ENCODE data around the gene RFT1. TPM values are rescaled to one million over a fixed set of nuclear protein-coding genes. Genes with fewer than 3 reads are reported as not detected.

Gene RFT1
- total RNA-seq, 1 experiment from 2014 or later: 26.3 TPM

DNA sequence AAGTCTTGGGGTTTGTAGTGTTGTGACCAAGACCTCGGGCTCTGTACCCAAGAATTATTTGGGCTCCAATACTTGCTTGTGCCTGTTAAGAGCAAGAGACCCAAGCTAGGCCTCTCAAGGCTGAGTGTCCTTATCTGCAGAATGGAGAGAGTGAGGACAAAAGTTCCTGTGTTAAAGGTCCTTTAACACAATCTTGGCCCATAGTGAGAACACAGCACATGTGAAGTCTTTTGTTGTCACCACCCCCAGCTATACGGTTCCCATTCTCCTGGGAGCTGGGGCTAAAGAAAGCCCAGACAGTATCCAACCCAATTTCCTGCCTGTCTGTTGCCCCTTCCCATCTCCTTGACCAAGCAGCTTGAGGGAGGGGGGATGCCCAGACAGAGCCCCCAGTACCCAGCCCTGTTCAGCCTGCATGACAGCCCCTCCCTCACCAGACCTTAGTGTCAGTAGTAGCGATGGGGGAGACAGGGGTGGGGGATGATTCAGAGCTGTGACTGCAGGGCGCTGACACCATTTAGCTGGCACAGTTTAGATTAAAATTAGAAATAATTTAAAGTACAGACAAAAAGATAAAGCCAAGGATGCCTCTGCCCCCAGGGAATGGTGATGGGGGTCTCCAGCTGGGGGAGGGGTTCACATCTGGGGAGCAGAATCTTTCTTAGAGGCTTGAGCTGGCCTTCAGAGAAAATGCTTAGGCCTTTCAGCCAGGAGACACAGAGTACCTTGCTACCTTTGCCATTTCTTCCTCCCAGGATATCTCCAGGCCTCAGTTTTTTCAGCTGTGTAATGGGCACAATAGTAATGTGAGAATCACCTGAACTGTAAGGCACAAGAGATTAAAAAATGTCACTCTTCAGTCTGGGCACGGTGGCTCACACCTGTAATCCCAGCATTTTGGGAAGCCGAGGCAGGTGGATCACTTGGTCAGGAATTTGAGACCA is 33.5 kb upstream of the RFT1 start (continued):
- TF ChIP-seq, protein P1, sequence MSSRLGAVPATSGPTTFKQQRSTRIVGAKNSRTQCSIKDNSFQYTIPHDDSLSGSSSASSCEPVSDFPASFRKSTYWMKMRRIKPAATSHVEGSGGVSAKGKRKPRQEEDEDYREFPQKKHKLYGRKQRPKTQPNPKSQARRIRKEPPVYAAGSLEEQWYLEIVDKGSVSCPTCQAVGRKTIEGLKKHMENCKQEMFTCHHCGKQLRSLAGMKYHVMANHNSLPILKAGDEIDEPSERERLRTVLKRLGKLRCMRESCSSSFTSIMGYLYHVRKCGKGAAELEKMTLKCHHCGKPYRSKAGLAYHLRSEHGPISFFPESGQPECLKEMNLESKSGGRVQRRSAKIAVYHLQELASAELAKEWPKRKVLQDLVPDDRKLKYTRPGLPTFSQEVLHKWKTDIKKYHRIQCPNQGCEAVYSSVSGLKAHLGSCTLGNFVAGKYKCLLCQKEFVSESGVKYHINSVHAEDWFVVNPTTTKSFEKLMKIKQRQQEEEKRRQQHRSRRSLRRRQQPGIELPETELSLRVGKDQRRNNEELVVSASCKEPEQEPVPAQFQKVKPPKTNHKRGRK (CRISPR knock-in tag; IDR thresholded peaks at IDR 0.05; ENCODE audit: borderline replicate concordance): no peak

DNA sequence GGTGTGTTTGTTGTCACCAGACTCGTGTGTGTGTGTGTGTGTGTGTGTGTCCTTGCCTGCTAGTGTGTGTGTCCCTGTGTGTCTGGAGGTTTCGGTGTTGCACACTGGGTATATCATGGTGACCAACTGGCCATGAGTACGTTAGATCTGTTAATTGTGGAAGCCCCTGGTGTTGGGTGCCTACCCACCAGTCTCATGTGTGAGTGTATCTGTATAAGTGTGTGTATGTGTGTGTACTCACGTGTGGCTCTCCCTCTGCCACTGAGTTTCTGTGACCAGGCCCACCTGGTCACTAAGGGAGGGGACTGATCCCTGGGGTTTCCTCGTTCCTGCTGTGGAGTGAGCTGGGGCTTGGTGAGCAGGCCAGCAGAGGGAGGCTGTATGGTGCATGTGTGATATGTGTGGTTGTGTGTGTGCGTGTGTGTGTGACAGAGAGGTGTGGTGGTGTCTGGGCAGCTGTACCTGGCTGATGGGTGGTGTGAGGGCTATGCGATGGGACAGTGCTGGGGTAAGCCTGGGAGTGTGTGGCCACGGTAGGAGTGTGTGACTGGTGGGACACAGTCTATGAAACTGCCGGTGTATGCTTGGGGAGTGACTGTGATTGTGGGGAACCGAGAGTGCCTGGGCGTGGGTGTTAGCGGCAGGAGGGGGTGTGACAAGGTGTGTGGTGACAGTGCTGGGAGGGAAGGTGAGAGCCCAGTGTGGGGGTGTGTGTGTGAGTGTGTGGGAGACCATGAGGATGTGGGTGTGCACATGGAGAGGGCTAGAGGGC is 32.6 kb upstream of the RFT1 start:
- Mint-ChIP-seq H3K4me3 (peak overlapping the region; percentile 76), H3K9me3 (no peaks in the 10 kb centered on the region), H3K36me3 (no peaks in the 10 kb centered on the region), H3K27ac (peak overlapping the region; percentile 50), H3K4me1 (peaks cover 36% of the 10 kb centered on the region), H3K27me3 (ENCODE audit: low read depth) (peaks cover 15% of the 10 kb centered on the region)
- TF ChIP-seq ESRRA (CRISPR knock-in tag; IDR thresholded peaks at IDR 0.05; ENCODE audit: borderline replicate concordance): no peak
- TF ChIP-seq CREM (CRISPR knock-in tag; IDR thresholded peaks at IDR 0.05): no peak
- no peak for TF ChIP-seq ZNF396 (CRISPR knock-in tag; IDR thresholded peaks at IDR 0.05; ENCODE audit: borderline replicate concordance)
- no peak for TF ChIP-seq GABPB1 (CRISPR knock-in tag; IDR thresholded peaks at IDR 0.05)
- no peak for TF ChIP-seq TEAD1 (CRISPR knock-in tag; IDR thresholded peaks at IDR 0.05)
- TF ChIP-seq ZNF317 (CRISPR knock-in tag; IDR thresholded peaks at IDR 0.05; ENCODE audit: borderline replicate concordance, low read depth): no peak
- TF ChIP-seq NR2C2 (CRISPR knock-in tag; IDR thresholded peaks at IDR 0.05): no peak
- TF ChIP-seq ZNF263 (CRISPR knock-in tag; IDR thresholded peaks at IDR 0.05; ENCODE audit: low read depth): no peak
- ChIA-PET CTCF (interaction anchor here (1.0 to 3.9 kb wide), 3 partner anchors 23 to 53 kb away, joined by 3 to 17 read pairs (median 9); no protein-coding TSS in a partner anchor), POLR2A (no interaction called here)
- no peak for ATAC-seq
- no peak for DNase-seq (ENCODE audit: low spot score)

DNA sequence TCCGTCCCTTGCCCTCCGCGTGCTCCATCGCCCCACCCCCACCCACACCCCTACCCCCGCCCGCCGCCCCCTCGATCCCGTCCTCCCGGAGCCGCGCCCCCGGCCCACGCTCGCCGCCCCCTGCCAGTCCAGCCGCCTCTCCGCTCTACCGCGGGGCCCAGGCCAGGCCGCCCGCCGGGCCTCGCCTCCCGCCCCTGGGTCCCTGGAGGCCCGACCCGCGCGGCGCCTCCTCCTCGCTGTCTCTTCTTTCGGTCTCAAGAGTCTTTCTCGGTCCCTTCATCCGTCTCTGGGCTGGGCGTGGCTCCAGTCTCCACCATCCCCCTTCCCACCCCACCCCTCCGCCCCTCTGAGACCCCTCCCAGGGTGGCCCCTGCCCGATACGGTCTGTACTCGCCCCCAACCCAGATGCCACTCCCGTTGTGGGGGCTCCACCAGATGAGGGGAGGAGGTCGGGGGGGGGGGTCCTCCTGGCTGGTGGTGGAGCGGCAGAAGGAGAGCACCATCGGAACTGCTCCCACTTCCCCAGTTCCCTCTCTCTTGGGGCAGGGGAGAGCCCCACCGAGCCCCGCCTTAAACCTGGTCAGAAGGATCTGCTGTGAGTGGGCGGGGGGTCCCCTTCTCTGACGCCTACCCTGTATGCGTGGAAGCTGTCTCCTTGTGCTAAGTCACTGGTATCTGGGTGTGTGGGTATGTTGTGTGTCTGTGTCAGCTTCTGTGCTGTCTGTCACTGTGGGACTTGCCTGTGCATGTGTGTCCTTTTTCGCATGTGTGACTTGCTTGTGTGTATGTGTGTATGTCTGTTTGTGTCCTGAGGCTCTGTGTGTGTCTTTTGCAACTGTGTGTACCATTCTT is 31.8 kb upstream of the RFT1 start:
- Mint-ChIP-seq H3K36me3 (no peaks in the 10 kb centered on the region), H3K4me3 (peak overlapping the region; percentile 86), H3K27ac (peak overlapping the region; percentile 50; the same call in 1 of the 2 replicates), H3K27me3 (ENCODE audit: low read depth) (peaks cover 18% of the 10 kb centered on the region), H3K4me1 (peaks cover 35% of the 10 kb centered on the region), H3K9me3 (no peaks in the 10 kb centered on the region)
- CTCF ChIA-PET: interaction anchor here (0.6 to 3.9 kb wide), 4 partner anchors 33 to 52 kb away, joined by 3 to 17 read pairs (median 4); no protein-coding TSS in a partner anchor
- DNase-seq (ENCODE audit: low spot score) (peak; percentile 43), ATAC-seq (peak; percentile 5)
- POLR2A ChIA-PET: no interaction called here
- TF ChIP-seq TCF7 (CRISPR knock-in tag; IDR thresholded peaks at IDR 0.05; ENCODE audit: low read depth) (no peak), ZNF232 (CRISPR knock-in tag; IDR thresholded peaks at IDR 0.05) (no peak), MXD4 (CRISPR knock-in tag; IDR thresholded peaks at IDR 0.05; ENCODE audit: borderline replicate concordance) (no peak), NFYB (CRISPR knock-in tag; conservative IDR thresholded peaks at IDR 0.05; ENCODE audit: low read depth) (no peak), HMGA2 (CRISPR knock-in tag; IDR thresholded peaks at IDR 0.05) (no peak), CBFB (CRISPR knock-in tag; IDR thresholded peaks at IDR 0.05; ENCODE audit: low read depth) (no peak), GTF2I (CRISPR knock-in tag; conservative IDR thresholded peaks at IDR 0.05) (no peak)
- TF ChIP-seq, protein P2, sequence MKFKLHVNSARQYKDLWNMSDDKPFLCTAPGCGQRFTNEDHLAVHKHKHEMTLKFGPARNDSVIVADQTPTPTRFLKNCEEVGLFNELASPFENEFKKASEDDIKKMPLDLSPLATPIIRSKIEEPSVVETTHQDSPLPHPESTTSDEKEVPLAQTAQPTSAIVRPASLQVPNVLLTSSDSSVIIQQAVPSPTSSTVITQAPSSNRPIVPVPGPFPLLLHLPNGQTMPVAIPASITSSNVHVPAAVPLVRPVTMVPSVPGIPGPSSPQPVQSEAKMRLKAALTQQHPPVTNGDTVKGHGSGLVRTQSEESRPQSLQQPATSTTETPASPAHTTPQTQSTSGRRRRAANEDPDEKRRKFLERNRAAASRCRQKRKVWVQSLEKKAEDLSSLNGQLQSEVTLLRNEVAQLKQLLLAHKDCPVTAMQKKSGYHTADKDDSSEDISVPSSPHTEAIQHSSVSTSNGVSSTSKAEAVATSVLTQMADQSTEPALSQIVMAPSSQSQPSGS (CRISPR knock-in tag; IDR thresholded peaks at IDR 0.05; ENCODE audit: borderline replicate concordance, low read depth): no peak
- TF ChIP-seq, protein P3, sequence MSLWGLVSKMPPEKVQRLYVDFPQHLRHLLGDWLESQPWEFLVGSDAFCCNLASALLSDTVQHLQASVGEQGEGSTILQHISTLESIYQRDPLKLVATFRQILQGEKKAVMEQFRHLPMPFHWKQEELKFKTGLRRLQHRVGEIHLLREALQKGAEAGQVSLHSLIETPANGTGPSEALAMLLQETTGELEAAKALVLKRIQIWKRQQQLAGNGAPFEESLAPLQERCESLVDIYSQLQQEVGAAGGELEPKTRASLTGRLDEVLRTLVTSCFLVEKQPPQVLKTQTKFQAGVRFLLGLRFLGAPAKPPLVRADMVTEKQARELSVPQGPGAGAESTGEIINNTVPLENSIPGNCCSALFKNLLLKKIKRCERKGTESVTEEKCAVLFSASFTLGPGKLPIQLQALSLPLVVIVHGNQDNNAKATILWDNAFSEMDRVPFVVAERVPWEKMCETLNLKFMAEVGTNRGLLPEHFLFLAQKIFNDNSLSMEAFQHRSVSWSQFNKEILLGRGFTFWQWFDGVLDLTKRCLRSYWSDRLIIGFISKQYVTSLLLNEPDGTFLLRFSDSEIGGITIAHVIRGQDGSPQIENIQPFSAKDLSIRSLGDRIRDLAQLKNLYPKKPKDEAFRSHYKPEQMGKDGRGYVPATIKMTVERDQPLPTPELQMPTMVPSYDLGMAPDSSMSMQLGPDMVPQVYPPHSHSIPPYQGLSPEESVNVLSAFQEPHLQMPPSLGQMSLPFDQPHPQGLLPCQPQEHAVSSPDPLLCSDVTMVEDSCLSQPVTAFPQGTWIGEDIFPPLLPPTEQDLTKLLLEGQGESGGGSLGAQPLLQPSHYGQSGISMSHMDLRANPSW (CRISPR knock-in tag; conservative IDR thresholded peaks at IDR 0.05; ENCODE audit: low read depth): no peak
- TF ChIP-seq, protein P4, sequence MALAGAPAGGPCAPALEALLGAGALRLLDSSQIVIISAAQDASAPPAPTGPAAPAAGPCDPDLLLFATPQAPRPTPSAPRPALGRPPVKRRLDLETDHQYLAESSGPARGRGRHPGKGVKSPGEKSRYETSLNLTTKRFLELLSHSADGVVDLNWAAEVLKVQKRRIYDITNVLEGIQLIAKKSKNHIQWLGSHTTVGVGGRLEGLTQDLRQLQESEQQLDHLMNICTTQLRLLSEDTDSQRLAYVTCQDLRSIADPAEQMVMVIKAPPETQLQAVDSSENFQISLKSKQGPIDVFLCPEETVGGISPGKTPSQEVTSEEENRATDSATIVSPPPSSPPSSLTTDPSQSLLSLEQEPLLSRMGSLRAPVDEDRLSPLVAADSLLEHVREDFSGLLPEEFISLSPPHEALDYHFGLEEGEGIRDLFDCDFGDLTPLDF (CRISPR knock-in tag; IDR thresholded peaks at IDR 0.05): no peak
- TF ChIP-seq, protein P5, sequence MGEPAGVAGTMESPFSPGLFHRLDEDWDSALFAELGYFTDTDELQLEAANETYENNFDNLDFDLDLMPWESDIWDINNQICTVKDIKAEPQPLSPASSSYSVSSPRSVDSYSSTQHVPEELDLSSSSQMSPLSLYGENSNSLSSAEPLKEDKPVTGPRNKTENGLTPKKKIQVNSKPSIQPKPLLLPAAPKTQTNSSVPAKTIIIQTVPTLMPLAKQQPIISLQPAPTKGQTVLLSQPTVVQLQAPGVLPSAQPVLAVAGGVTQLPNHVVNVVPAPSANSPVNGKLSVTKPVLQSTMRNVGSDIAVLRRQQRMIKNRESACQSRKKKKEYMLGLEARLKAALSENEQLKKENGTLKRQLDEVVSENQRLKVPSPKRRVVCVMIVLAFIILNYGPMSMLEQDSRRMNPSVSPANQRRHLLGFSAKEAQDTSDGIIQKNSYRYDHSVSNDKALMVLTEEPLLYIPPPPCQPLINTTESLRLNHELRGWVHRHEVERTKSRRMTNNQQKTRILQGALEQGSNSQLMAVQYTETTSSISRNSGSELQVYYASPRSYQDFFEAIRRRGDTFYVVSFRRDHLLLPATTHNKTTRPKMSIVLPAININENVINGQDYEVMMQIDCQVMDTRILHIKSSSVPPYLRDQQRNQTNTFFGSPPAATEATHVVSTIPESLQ (CRISPR knock-in tag; IDR thresholded peaks at IDR 0.05): no peak

Measured in WTC11 (cell line).